NCI-H1694 treated with DMSO at 0.1 percent for 48 hours (cell line): ENCODE results near the gene LCAT.

Experiments used
- DNase-seq: peaks from one replicate; lab custom pipeline; 2025; lab: John Stamatoyannopoulos, UW

The LCAT gene

DNA sequence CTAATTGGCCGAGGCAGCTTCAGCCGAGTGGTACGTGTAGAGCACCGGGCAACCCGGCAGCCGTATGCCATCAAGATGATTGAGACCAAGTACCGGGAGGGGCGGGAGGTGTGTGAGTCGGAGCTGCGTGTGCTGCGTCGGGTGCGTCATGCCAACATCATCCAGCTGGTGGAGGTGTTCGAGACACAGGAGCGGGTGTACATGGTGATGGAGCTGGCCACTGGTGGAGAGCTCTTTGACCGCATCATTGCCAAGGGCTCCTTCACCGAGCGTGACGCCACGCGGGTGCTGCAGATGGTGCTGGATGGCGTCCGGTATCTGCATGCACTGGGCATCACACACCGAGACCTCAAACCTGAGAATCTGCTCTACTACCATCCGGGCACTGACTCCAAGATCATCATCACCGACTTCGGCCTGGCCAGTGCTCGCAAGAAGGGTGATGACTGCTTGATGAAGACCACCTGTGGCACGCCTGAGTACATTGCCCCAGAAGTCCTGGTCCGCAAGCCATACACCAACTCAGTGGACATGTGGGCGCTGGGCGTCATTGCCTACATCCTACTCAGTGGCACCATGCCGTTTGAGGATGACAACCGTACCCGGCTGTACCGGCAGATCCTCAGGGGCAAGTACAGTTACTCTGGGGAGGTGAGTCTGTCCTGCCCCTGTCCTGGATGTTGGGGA is 34.7 kb downstream of the LCAT start:
- no peak for DNase-seq

DNA sequence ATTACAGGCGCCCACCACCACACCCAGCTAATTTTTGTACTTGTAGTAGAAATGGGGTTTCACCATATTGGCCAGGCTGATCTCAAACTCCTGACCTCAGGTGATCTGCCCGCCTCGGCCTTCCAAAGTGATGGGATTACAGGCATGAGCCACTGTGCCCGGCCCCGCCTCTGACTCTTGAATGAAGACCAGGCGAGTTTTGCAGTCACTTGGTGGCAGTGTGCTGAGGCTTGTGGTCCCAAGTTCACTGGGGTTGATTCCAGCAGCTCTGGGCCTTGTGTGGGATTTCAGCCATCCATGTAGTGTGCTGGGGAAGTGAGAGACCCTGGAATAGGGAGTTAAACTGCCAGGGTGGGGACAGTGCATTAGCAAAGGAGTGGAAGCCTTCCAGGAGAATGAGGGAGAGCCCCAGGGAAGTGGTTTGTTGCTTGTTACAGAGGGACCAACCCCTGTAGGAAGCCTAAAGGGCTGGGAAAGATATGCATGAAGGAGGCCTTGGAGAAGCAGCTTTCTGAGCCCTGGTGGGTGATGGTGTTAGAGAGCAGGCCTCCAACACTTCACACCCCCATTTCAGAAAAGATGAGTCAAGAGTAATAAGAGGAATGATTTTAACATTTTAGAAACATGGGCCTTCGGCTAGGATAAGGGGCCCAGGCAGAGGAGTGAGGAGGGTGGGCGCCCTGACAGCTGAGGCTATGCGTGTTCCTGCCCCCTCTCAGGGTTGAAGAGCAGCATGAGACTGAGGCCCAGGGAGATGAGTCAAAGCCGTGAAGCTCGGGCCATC is 36.3 kb downstream of the LCAT start:
- no peak for DNase-seq

DNA sequence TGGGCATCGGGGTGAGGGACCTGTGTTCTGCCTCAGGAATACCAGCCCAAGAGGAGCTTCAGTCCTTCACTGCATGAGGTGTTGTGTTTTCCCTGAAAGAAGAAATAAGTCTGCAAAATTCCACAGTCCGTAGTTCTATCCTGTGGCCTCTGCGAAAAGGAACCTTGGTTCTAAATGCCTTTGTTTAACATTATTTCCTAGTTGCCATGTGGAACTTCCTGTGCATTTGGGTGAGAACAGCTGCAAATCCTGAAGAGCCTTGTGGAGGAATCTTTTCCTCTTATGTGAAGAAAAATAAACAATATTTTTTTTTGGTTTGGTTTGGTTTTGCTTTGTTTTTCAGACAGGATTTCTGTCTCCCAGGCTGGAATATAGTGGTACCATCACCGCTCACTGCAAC is 41.1 kb downstream of the LCAT start:
- no peak for DNase-seq

DNA sequence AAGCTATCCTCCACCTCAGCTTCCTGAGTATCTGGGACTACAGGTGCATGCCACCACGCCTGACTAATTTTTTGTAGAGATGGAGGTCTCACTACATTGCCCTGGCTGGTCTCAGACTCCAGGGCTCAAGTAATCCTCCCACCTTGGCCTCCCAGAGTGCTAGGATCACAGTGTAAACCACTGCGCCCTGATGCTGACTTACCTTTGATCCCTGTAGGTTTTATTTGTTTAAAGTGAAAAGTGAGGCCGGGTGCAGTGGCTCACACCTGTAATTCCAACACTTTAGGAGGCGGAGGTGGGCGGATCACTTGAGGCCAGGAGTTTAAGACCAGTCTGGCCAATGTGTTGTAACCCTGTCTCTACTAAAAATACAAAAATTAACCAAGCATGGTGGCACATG is 42.2 kb downstream of the LCAT start:
- DNase-seq = no peak

DNA sequence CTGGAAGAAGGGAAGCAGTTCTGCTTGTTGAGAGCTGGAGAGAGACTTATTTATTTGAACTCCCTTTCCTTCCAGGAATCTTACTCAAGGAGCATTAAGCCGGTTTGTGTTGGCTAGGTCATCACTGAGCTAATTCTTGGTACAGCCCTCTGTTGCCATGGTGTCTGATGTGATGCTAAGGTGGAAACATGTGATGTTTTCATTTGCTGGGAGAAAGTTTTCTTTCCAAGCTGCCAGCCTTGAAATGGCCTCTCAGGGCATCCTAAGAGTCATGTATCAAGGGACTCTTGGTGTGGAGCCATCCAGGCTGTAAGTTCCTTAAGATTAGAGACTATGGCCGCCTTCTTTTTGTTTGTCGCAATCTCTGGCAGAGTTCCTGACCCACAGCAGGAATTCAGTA is 46.7 kb downstream of the LCAT start:
- no peak for DNase-seq

DNA sequence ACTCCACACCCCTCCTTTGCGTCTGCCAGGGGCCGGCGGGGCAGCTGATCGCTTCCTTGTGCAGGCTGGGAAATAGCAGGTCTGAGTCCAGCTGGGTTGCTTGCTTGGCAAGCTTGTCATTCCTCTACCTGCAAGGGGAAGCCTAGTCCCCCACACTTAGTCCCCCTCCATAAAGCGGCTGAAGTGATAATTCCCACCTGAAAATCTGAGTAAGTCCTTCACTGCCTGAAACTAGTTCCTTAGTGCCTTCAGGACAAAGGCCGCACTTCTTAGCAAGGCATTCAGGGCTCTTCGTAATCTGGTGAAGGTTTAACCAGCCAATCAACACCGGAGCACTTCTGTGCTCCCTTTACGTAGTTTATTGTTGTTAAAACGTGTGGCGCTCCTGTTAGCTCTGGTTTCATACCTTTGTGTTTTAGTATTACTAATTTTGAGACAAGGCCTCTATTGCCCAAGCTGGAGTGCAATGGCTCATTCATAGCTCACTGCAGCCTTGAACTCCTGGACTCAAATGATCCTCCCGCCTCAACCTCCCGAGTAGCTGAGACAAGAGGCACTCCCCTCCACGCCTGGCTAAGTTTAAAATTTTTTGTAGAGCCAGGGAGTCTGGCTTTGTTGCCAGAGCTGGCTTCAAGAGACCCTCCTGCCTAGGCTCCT is 50.0 kb downstream of the LCAT start:
- DNase-seq = no peak

DNA sequence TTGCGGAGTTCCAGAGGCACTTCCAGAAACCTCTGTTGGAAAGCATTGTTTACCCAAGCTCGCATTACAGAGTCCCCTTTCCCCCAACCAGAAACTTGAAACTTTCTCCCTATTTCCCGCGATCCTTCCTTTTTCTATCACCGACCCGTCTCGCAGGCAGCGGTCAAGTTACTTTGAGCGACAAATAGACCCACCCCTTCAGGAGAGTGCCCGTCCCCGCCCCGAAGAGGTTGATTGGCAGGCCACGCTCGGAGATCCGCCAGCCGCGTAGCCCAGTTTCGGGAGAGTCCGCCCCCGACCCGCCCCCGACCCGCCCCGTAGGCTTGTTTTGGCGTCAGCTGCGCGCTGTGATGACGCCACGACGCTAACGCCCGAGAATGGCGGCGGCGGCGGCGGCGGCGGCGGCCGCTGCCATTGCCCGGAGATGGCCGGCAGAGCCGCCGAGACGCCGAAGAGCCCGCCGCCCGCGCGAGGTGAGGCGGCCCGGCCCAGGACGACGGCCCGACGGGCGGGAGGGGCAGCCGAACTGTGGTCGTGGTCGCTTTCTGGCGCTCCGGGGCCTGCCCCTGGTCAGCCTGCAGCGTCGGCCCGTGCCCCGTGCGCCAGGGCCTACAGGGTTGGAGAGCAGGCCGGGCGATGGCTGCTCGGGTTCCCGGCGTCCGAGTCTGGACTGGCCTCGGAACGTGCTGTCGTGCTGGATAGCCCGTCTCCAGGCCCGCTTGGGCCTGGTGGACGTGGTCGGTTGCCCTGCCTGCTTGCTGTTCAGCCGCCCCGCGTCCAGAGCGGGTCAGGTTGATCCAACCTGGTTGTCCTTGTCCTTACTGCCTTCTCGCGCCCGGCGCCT is 50.8 kb downstream of the LCAT start, which contains the start of gene PSKH1:
Gene PSKH1, plus strand, starts transcription at position 356 of the 844 bp plus-strand sequence. CDS start 15,496 bp downstream, outside the sequence.
- DNase-seq = peak; percentile 86

DNA sequence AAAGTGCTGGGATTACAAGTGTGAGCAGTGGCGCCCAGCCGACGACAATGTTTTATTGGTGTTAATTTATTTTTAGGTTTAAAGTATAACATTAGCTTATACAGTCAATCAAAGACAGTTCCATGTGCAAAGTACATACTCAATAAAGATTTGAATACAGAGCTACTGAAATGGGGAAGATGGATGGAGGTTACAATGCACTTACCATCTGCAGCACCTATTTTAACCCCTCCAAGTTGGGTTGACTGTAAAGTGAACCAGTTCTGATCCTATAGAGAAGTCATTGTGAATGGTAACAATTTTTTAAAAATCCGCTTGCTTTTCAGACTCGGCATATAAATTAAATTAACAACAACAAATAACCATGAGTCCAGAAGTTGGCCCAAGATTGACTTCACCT is 51.5 kb downstream of the LCAT start:
- DNase-seq = no peak
